GM18499 (cell line): ENCODE data around the gene HELZ.

ENCODE experiments used
- ATAC-seq: cut with Tn5 transposase; IDR thresholded peaks from one replicate; pipeline ENCODE4 v1.9.1; 2021; ENCODE audit warnings: moderate number of reproducible peaks; ENCODE audit not compliant: insufficient read depth, unreplicated experiment

Gene HELZ

DNA sequence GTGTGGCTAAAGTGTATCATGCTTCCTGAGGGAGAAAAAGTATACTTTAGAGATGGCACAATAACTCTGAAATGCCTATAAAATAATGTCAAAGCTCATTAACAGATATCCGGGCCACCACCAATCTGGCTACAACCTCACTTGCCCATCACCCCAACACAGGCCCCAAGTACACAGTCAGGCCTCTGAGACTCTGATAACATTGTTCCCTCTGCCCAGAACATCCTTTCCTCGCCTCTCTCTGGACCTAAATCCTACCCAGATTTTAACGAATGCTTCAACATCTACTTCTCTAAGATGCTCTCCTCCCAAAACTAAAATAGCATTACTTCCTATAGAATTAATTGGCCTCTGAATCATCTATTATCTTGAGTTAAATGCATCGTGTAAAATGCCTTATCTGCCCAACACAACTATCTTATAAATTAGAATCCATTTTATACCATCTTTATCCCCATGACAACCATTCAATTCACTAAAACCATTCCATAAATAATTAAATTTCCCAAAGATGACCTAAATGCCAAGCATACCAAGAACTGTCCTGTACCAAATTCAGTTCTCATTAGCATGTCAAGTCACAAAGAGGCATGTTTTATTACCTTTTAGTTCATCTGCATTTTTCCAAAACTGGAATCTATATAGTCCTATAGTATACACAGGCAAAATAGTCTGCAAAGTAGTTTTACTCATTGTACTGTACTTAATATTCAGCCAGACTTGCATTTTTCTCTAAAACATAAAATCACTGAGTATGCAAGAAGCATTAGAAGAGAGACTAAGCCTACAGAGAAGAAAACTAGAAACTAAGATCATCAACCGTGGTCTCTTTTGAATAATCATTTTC is 15.7 kb downstream of the HELZ start:
- ATAC-seq: no peak

GRCh38 chr17:67227488-67227887 is 17.5 kb downstream of the HELZ start:
- ATAC-seq: no peak

GRCh38 chr17:67225316-67225715 is 19.7 kb downstream of the HELZ start:
- ATAC-seq: no peak

DNA sequence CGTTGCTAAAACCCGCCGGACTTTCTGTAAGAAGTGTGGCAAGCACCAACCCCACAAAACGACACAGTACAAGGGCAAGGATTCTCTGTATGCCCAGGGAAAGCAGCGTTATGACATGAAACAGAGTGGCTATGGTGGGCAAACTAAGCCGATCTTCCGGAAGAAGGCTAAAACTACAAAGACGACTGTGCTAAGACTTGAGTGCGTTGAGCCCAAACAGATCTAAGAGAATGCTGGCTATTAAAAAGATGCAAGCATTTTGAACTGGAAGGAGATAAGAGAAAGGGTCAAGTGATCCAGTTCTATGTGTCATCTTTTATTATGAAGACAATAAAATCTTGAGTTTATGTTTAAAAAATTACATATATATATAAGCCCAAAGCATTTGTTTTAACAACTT is 20.3 kb downstream of the HELZ start:
- no peak for ATAC-seq

DNA sequence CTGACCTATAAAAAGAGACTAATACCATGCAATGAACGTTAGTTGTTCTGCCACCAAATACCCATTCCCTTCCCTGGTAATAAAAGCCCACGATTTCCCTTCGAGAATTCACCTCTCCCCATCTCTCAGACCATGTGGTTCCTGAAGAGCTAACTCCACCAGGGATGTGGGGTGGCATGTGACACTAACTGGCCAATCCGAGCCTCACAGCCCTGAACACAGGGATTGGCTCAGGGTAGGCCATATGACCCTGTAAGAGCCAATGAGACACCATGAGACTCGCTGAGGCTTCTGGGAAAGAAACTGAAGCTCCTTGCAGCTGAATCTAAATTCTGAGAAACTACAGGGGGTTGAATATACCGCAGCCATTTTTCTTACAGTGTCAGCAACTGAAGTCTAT is 21.1 kb downstream of the HELZ start:
- no peak for ATAC-seq

GRCh38 chr17:67221062-67221998 is 23.7 kb downstream of the HELZ start:
- ATAC-seq: no peak

DNA sequence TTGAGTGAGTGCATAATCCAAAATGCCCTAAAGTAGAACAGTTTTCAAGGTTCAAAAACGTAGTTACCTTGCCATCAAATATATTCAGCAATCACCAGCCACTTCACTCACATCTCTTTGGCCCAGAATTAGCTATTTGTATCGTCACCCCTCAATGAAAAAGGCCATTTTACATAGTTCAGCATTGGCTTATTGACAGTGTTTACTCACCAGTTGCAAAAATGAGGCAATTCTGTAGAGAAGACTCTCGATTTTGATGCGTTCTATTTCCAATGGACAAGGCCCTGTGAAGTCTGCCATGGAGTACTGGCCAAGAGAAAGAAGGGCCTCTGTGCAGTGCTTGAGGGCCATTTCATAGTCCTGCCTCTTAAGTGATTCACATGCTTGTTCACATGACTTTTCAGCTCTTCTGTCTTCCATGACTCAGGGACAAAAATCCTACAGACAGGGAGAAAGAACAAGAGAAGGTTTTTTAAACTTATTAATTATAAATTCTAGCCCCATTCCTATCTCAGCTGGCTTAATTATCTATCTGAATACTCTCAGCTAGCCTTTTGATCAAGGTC is 26.5 kb downstream of the HELZ start:
- no peak for ATAC-seq

DNA sequence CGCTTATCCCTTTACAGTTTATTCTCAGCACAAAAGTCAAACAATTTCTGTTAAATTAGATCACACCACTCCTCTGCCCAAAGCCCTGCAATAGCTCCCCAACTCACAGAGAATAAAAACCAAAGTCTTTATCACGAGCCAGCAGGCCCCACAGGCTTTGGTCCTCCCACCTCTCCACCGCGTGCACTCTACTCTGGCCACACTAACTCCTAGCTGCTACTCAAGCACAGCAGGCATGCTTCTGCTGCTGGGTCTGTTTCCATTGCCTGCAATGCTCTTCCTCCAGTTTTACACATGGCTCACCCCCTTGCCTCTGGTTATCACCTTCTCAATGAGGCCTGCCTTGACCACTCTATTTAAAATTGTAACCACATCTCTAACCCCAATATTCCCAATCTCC is 27.6 kb downstream of the HELZ start:
- ATAC-seq: no peak

GRCh38 chr17:67216578-67217320 is 28.2 kb downstream of the HELZ start:
- no peak for ATAC-seq

DNA sequence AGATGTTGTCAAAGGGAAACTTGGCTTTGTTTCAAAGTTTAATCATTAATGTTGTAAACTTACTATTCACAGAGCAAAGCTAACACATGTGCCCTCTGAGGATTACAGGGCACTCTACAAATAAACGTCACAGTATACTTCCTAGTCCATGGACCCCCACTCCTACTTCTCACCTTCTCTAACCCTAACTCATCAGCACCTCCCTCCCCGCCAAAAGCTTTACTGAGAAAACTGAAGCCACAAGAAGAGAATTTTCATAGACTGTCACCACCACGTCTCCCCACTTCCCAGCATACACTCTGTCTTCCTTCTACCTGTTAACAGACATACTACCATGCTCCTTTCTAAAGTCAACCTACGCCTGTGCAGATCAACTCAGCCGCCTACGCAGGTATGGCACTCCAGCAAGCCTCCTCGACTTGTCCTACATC is 29.0 kb downstream of the HELZ start:
- no peak for ATAC-seq

GRCh38 chr17:67212714-67213417 is 32.1 kb downstream of the HELZ start:
- no peak for ATAC-seq

GRCh38 chr17:67212231-67212630 is 32.8 kb downstream of the HELZ start:
- no peak for ATAC-seq

DNA sequence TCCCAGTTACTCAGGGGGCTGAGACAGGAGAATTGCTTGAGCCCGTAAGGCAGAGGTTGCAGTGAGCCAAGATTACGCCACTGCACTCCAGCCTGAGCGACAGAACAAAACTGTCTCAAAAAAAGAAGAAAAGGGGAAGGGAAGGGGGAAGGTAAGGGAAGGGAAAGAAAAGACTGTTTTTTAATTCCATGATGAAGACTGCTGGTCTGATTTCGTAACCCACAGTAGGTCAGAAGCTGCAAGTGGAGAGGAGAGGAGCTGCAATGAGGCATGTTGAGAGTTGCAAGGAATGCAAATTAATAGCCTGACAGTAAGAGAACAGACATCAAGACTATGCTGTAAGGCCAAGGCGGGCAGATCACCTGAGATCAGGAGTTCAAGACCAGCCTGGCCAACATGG is 33.3 kb downstream of the HELZ start:
- no peak for ATAC-seq

DNA sequence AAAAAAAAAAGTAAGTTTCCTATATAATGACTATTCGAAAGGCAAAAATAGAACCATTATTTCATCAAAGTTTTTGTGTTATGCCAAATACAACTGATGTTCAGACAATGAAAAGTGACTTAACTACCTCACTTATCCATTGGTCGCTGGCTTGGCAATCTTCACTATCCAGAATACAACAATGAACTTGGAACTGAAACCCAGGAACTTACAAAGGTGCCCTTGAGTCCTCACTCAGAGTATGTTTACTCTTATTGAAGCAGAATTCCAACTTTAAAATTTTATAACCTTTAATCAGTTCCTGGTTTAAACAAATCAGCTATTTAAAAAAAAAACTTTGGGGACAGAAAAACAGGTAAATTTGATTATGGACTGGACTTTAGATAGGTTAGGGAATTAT is 34.1 kb downstream of the HELZ start:
- ATAC-seq: no peak

DNA sequence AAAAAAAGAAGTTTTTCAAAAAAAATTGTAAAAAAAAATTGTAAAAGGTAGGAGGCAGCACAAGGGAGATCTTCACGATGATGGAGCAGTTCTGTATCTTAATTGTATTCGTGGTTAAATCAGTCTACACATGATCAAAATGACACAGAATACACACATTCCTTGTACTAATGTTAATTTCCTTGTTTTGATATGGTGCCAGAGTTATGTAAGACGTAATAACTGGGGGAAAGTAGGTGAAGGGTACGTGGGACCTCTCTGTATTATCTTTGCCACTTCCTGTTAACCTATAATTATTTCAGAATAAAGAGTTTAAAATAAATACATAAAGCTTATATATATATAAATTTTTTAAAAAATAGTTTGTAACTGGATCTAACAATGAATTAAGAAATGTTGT is 36.8 kb downstream of the HELZ start:
- no peak for ATAC-seq

GRCh38 chr17:67203818-67204217 is 41.2 kb downstream of the HELZ start:
- no peak for ATAC-seq

GRCh38 chr17:67202503-67202902 is 42.5 kb downstream of the HELZ start:
- no peak for ATAC-seq

DNA sequence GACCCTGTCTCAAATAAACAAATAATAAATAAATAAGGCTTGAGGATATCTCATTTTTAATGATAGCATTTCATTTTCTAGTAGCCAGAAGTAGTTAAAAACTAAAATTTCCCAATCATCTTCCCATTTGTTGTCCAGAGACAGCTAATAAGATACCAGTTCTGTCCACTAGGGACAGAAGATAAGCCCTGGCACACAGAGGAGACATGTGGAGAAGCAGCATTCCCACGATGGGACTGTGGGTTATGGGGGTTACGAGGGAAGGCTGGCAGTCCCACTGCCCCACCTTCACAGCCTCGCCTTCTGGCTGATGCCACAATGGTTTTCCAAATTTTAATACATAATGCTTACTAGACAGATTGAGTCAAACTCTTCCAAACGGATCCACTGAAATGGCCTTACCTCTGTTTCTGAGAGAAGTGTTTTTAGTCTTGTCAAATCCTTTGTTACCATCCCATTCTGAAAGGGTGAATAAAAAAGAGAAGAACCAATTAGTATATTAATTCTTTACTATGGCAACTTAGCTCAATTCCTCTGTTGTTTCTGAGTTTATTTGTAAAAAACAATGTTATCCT is 44.2 kb downstream of the HELZ start:
- no peak for ATAC-seq

- ATAC-seq: no peak
Observed at GRCh38 chr17:67198131-67198530, 46.9 kb downstream of the HELZ start.
